ENCODE measurements around the gene TMEM151B. TPM values are rescaled to one million over a fixed set of nuclear protein-coding genes. Genes with fewer than 3 reads are reported as not detected.

Gene TMEM151B
- total RNA-seq, 1 donor from 2014 or later: 0.13 TPM

GRCh38 chr6:44265722-44266233 is 4.5 kb upstream of the TMEM151B start:
- H4K20me1 ChIP-seq (ENCODE audit: low read depth): peaks cover 10% of the 10 kb centered on the region
- peaks cover 19% of the 10 kb centered on the region for H3K27me3 ChIP-seq
- H3K4me2 ChIP-seq: peak overlapping the region; percentile 83
- peaks cover 60% of the 10 kb centered on the region for H3K4me1 Mint-ChIP-seq
- H3K4me3 ChIP-seq: peak overlapping the region; percentile 73
- no peaks in the 10 kb centered on the region for H3K36me3 Mint-ChIP-seq
- no peak overlapping the region for H3K27ac ChIP-seq
- no peak overlapping the region for H2AFZ ChIP-seq (replicated peaks)
- no peaks in the 10 kb centered on the region for H3K9me3 ChIP-seq (ENCODE audit: low read depth)
- H3K9ac ChIP-seq: no peak overlapping the region
- peak overlapping the region; percentile 86 for H3K4me3 Mint-ChIP-seq
- H3K27ac Mint-ChIP-seq: peak overlapping the region; percentile 40
- no peak for DNase-seq (ENCODE audit: low spot score)
- peaks cover 42% of the 10 kb centered on the region for H3K4me1 ChIP-seq
- peaks cover 28% of the 10 kb centered on the region for H3F3A ChIP-seq (ENCODE audit: low read depth)
- H3K36me3 ChIP-seq: no peaks in the 10 kb centered on the region
- H3K9me3 Mint-ChIP-seq: no peaks in the 10 kb centered on the region
- H3K27me3 Mint-ChIP-seq (ENCODE audit: insufficient read depth, low read depth): peaks cover 2% of the 10 kb centered on the region
- TF ChIP-seq EZH2 (IDR thresholded peaks at IDR 0.05): no peak
- peaks cover 14% of the 10 kb centered on the region for H3K79me2 ChIP-seq (ENCODE audit: low read depth)

GRCh38 chr6:44266347-44266746 is 3.9 kb upstream of the TMEM151B start:
- peaks cover 2% of the 10 kb centered on the region for H3K27me3 Mint-ChIP-seq (ENCODE audit: insufficient read depth, low read depth)
- DNase-seq (ENCODE audit: low spot score): no peak
- H3K27ac Mint-ChIP-seq: no peak overlapping the region
- TF ChIP-seq EZH2 (IDR thresholded peaks at IDR 0.05) (no peak), CTCF (IDR thresholded peaks at IDR 0.05) (no peak), EZH2phosphoT487 (IDR thresholded peaks at IDR 0.05) (no peak)
- Histone ChIP-seq H3F3A (ENCODE audit: low read depth) (peaks cover 28% of the 10 kb centered on the region), H4K20me1 (ENCODE audit: low read depth) (peaks cover 10% of the 10 kb centered on the region), H3K4me3 (no peak overlapping the region), H3K79me2 (ENCODE audit: low read depth) (peaks cover 14% of the 10 kb centered on the region), H3K9ac (no peak overlapping the region), H3K4me1 (peaks cover 43% of the 10 kb centered on the region), H2AFZ (replicated peaks) (no peak overlapping the region), H3K9me3 (ENCODE audit: low read depth) (no peaks in the 10 kb centered on the region), H3K4me2 (no peak overlapping the region), H3K27me3 (peaks cover 19% of the 10 kb centered on the region), H3K27ac (no peak overlapping the region), H3K36me3 (no peaks in the 10 kb centered on the region)
- no peaks in the 10 kb centered on the region for H3K36me3 Mint-ChIP-seq
- H3K4me3 Mint-ChIP-seq: peak overlapping the region; percentile 86
- peaks cover 64% of the 10 kb centered on the region for H3K4me1 Mint-ChIP-seq
- no peaks in the 10 kb centered on the region for H3K9me3 Mint-ChIP-seq

- Mint-ChIP-seq H3K36me3 (no peaks in the 10 kb centered on the region), H3K27ac (no peak overlapping the region), H3K4me1 (peaks cover 69% of the 10 kb centered on the region), H3K9me3 (no peaks in the 10 kb centered on the region), H3K4me3 (peak overlapping the region; percentile 89), H3K27me3 (ENCODE audit: insufficient read depth, low read depth) (peaks cover 2% of the 10 kb centered on the region)
- H3K4me2 ChIP-seq: no peak overlapping the region
- peaks cover 19% of the 10 kb centered on the region for H3K27me3 ChIP-seq
- peaks cover 47% of the 10 kb centered on the region for H3K4me1 ChIP-seq
- H4K20me1 ChIP-seq (ENCODE audit: low read depth): peaks cover 10% of the 10 kb centered on the region
- no peak overlapping the region for H2AFZ ChIP-seq (replicated peaks)
- no peaks in the 10 kb centered on the region for H3K36me3 ChIP-seq
- no peak overlapping the region for H3K4me3 ChIP-seq
- no peak for DNase-seq (ENCODE audit: low spot score)
- no peak overlapping the region for H3K27ac ChIP-seq
- H3F3A ChIP-seq (ENCODE audit: low read depth): peaks cover 28% of the 10 kb centered on the region
- peaks cover 14% of the 10 kb centered on the region for H3K79me2 ChIP-seq (ENCODE audit: low read depth)
- H3K9me3 ChIP-seq (ENCODE audit: low read depth): no peaks in the 10 kb centered on the region
- TF ChIP-seq EZH2phosphoT487 (IDR thresholded peaks at IDR 0.05) (no peak), EZH2 (IDR thresholded peaks at IDR 0.05) (no peak), CTCF (IDR thresholded peaks at IDR 0.05) (no peak)
- H3K9ac ChIP-seq: no peak overlapping the region
Measured at GRCh38 chr6:44267252-44267651, 3.0 kb upstream of the TMEM151B start.

- Histone ChIP-seq H3K4me1 (peaks cover 46% of the 10 kb centered on the region), H3F3A (ENCODE audit: low read depth) (peaks cover 28% of the 10 kb centered on the region), H3K9me3 (ENCODE audit: low read depth) (no peaks in the 10 kb centered on the region), H3K27ac (no peak overlapping the region), H3K27me3 (peaks cover 19% of the 10 kb centered on the region), H3K9ac (no peak overlapping the region), H4K20me1 (ENCODE audit: low read depth) (peaks cover 10% of the 10 kb centered on the region), H3K4me2 (peak overlapping the region; percentile 77), H3K36me3 (no peaks in the 10 kb centered on the region), H3K4me3 (peak overlapping the region; percentile 34), H3K79me2 (ENCODE audit: low read depth) (peaks cover 14% of the 10 kb centered on the region), H2AFZ (replicated peaks) (peak overlapping the region; percentile 52)
- Mint-ChIP-seq H3K27ac (peak overlapping the region; percentile 67), H3K36me3 (no peaks in the 10 kb centered on the region), H3K27me3 (ENCODE audit: insufficient read depth, low read depth) (peaks cover 2% of the 10 kb centered on the region), H3K4me3 (peak overlapping the region; percentile 89), H3K9me3 (no peaks in the 10 kb centered on the region), H3K4me1 (peaks cover 64% of the 10 kb centered on the region)
- DNase-seq (ENCODE audit: low spot score): peak; percentile 87
- TF ChIP-seq CTCF (IDR thresholded peaks at IDR 0.05) (peak; percentile 93), EZH2 (IDR thresholded peaks at IDR 0.05) (no peak)
Measured at GRCh38 chr6:44268095-44268628, 2.1 kb upstream of the TMEM151B start.
